ENCODE measurements around the gene KIF21B.

DNA sequence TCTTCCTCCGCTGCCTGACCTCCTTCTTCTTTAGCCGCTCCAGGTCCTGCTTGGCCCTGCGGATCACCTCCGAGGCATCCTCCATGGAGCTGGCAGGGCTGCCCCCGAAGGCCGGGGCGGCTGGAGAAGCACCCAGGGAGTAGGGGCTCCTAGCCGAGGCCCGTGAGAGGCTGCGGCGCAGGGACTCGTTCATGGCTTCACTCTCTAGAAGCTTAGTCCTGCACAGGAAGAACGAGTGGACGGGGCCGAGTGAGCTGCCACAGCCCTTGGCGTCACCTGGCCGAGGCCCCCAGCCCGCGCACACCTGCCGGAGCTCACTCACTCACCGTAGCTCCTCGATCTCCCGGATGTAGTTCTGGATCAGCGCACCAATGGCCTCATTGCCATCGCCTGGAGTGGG lies 23.1 kb downstream of the KIF21B start:
- TF ChIP-seq, protein P1, sequence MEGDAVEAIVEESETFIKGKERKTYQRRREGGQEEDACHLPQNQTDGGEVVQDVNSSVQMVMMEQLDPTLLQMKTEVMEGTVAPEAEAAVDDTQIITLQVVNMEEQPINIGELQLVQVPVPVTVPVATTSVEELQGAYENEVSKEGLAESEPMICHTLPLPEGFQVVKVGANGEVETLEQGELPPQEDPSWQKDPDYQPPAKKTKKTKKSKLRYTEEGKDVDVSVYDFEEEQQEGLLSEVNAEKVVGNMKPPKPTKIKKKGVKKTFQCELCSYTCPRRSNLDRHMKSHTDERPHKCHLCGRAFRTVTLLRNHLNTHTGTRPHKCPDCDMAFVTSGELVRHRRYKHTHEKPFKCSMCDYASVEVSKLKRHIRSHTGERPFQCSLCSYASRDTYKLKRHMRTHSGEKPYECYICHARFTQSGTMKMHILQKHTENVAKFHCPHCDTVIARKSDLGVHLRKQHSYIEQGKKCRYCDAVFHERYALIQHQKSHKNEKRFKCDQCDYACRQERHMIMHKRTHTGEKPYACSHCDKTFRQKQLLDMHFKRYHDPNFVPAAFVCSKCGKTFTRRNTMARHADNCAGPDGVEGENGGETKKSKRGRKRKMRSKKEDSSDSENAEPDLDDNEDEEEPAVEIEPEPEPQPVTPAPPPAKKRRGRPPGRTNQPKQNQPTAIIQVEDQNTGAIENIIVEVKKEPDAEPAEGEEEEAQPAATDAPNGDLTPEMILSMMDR (conservative IDR thresholded peaks at IDR 0.05; ENCODE audit: low read depth, low read length), result no peak
- no peak for TF ChIP-seq EZH2 (IDR thresholded peaks at IDR 0.05; ENCODE audit: low read length, unreplicated experiment)
- TF ChIP-seq EZH2phosphoT487 (IDR thresholded peaks at IDR 0.05; ENCODE audit: borderline replicate concordance, low read length), result no peak

Data from PC-3 (cell line).